HG03280 (cell line): ENCODE results near the gene CERKL.
"Not testable (repeated sequence)": the region's sequence is repeated elsewhere in the genome, so short reads cannot be mapped to it uniquely, and the experiment has no call there.

Source experiments
- ATAC-seq: cut with Tn5 transposase; IDR thresholded peaks from one replicate; pipeline ENCODE4 v1.9.1; 2021; ENCODE audit warnings: mild to moderate bottlenecking, moderate library complexity; ENCODE audit not compliant: unreplicated experiment

Gene CERKL, protein sequence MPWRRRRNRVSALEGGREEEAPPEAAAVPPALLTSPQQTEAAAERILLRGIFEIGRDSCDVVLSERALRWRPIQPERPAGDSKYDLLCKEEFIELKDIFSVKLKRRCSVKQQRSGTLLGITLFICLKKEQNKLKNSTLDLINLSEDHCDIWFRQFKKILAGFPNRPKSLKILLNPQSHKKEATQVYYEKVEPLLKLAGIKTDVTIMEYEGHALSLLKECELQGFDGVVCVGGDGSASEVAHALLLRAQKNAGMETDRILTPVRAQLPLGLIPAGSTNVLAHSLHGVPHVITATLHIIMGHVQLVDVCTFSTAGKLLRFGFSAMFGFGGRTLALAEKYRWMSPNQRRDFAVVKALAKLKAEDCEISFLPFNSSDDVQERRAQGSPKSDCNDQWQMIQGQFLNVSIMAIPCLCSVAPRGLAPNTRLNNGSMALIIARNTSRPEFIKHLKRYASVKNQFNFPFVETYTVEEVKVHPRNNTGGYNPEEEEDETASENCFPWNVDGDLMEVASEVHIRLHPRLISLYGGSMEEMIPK

DNA sequence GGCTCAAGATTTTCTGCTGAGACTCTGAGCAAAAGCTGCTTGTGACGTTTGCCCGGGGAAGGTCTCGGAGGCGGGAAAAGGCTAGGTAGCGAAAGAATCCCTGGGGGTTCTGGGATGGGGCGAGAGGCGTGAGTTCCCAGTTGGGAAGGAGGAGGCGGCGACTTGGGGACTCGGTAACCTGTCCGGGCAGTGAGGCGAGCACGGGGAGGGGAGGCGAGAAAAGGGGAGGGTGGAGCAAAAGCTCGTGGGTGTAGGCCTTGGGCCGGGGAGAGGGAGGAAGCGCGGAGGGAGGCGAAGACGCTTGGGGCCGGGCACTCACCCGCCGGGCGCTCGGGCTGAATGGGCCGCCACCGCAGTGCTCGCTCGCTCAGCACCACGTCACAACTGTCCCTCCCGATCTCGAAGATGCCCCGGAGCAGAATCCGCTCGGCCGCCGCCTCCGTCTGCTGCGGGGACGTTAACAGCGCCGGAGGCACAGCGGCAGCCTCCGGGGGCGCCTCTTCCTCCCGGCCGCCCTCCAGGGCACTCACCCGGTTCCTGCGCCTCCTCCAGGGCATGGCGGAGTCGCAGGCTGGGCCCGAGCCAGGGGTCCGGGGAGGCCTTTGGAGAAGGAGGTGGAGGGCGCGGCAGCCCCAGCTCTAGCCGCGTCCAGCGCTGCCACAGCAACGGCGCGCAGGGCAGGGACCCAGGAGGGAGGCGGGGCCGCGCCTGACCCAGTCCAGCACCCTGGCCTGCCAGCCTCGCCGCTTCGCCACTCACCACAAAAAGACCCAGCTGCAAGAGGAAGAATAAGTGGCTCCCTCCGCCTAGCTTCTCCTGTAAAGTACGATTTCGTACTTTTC is at the start of gene CERKL:
CERKL (minus strand) TSS at position 656 of the 842 bp plus-strand sequence; CDS start at position 557, 99 bp downstream.
- peak; percentile 80 for ATAC-seq

DNA sequence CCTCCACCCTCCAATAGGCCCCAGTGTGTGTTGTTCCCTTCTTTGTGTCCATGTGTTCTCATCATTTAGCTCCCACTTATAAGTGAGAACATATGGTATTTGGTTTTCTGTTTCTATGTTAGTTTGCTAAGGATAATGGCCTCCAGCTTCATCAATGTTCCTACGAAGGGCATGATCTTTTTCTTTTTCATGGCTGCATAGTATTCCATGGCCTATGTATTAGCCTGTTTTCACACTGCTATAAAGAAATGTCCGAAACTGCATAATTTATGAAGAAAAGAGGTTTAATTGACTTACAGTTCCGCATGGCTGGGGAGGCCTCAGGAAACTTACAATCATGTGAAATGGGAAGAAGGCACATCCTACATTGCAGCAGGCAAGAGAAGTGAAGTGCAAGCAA is 45.6 kb upstream of the CERKL start:
- ATAC-seq, result not testable (repeated sequence)

DNA sequence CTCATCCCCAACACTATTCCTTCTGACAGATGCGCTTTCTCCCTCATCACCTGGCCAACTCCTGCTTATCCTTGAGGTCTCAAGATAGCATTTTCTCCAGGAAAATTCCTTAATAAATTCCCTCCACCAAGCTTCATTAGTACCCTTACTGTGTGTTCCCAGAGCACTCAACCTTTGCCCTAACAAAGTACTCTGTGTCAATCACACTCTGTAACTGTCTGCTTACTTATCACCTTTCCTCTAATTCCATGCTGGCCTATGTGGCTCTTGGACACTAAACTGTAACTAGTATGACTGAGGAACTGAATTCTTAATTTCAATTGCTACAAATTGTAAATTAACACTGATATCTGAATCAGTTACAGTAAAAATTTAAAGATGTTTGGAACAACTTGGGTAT is 41.3 kb upstream of the CERKL start:
- no peak for ATAC-seq

DNA sequence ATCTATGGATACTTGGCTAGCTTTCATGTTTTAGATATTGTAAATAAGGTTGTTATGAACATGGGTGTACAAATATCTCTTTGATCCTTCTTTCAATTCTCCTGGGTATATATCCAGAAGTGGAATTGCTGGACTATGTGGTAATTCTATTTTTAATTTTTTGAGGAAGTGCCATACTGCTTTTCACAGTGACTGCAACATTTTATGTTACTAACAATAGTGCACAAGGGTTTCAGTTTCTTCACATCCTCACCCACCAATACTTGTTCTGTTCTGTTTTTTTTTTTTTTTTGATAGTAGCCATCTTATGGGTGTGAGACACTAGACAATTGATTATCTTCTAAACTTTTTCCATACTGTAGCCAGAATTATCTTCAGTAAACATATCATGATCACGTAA is 40.7 kb upstream of the CERKL start:
- ATAC-seq, result no peak

DNA sequence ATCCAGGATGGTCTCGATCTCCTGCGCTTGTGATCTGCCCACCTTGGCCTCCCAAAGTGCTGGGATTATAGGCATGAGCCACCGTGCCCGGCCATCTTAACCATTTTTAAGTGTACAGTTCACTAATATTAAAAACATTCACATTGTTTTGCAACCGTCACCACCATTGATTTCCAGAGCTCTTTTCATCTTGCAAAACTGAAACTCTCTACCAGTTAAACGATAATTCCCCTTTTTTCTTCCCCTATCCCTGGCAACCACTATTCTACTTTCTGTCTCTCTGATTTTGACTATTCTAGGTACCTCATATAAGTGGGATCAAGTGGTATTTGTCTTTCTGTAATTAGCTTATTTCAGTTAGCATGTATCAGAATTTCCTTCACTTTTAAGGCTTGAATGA is 40.2 kb upstream of the CERKL start:
- ATAC-seq, result no peak

DNA sequence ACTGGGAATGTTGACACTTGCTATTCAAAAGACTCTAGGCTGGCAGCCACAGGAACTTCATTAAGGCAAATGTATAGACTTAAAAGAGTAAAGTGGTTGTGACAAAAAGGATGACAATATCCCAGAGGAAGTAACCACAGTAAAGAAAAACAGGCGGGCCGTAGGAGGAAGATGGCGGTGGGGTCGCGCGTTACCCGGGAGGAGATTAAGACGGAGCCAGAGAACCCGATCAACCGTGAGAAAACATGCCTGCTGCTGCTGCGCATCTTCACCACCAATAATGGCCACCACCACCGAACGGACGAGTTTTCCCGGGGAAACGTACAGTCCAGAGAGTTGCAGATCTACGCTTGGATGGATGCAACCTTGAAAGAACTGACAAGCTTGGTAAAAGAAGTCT is 37.4 kb upstream of the CERKL start:
- no peak for ATAC-seq

DNA sequence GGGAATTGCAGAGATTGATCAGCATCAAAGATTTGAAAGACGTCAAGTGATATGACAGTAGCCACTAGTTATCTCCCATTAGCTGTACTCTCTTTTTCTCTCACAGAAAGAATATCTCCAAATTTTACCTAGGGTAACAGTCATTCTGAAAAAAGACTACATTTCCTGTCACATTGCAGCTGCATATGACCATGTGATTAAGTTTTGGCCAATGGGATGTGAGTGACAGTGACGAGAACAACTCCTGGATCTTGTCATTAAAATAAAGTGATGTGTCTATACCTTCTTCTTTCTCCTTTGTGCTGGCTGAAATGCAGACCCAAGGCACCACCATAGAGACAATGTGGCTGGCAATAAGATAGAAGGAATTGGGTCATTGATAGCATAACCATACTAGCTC is 34.0 kb upstream of the CERKL start:
- no peak for ATAC-seq

DNA sequence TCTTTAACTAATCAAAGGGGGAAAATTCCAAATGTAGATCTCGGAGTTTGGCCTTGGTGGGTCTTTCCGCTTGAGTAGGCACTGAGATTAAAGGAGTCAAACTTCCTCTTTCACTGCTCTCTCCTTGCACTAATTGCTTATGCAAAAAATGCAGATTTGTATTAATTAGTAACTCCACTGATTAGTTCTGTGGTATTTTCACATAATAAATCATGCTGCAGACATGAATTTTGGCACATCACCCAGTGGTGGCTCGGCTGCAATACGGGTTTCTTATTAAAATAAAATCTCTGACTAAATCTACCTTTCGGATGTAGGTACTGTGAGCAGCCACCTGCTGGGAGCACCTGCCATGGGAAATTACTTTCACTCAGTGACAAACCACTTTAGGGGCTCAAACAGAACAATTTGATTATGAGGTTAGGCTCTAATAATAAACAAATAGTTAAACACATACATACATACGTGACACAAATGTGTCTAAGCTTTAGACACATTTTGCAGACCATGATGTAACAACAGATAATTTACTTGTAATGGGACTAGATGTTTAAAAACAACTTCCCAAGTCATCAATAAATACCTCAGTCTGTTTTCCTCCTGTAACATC is 29.8 kb upstream of the CERKL start:
- no peak for ATAC-seq

DNA sequence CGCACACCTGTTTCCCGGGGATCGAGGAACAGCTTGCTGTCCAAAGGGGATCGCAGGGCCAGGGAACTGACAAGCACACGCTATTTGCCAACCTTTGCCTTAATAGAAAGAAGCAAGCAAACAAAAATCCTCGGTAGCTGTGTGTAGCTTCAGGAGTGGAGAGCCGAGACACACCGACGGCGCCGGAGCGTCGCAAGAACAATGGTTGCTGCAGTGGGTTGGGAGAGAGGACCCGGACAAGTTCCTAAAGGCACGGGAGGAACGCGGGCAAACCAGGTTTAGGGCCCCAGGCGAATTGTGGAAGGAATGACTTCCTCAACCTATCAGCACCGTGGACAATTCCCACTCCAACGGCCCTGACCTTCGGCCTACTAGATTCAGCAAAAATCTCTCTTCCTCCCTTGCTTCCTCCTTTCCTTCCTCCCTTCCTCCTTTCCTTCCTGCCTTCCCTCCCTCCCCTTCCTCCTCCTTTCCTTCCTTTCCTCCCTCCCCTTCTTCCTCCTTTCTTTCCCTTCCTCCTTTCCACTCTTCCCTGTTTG is 28.3 kb upstream of the CERKL start:
- ATAC-seq, result no peak

DNA sequence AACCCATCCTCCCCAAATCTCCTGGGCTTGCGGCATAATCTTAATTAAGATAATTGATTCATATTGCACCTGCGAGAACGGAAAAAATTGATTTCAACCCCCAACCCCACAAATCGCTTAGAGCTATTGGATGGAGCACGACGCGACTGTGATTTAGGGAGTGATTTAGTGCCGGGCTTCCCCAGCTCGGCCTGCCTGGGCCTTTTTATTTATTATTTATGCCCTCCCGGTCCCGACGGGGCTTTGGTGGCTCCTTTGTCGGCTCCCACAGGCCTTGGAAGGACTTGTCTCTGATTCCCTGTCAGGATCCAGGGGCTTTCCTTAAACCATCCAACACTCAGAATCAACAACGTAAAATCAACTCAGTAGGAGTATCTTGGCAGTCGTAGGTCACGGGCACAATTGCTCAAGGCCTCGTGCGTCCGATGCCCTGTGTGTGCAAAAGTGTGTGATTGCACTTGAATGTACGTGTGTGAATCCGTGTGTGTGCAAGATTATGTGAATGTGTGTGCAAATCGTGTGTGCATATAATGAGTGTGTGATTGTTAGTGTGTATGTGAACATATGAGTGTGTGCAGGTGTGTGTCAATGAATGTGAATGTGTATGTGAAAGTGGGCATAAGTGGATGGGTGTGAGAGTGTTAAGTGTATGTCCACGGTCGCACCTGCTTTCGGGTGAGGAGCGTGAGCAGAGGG is 27.7 kb upstream of the CERKL start:
- ATAC-seq, result no peak

DNA sequence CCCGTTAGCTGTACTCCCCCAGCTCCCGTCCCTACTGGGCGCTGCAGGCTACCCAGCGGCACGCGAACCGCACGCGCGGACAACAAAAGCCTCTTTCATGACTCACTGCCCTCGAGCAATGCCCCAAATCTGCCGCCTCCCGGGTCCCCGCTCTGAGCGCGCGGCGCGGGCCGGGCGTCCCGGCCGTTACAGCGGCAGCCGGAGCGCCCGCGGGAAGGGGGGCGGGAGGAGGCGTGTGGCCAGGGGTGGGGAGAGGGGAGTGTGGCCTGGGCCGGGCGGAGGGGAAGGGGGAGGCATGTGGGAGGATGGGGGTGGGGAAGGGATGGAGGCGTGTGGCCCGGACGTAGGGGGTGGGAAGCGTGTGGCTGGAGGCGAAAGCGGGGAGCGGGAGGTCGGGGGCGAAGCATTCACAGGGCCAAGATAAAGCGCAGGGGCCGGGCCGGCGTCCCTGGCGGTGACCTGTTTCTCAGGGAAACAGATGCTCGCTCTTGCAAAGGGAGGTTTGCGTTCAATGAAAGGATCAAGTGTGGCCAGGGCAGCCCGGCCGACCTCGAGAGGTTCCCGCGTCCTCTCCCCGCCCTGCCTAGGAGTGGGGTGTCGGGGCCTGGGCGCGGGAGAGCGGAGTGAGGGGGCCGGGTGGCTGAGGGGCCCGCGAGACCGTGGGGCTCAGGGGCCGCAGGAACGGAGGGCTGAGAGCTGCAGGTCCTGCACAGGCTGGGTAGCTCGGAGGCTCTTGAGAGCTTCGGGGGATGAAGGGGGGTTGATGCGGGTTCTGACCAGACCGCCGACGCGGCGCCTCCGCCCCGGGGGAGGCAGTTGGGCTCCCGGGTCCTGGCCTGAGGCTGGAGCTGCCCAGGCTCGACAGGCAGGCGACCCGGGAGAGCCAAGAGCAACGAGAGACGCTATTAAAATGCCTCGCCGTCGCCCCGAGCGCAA is 26.9 kb upstream of the CERKL start:
- no peak for ATAC-seq

DNA sequence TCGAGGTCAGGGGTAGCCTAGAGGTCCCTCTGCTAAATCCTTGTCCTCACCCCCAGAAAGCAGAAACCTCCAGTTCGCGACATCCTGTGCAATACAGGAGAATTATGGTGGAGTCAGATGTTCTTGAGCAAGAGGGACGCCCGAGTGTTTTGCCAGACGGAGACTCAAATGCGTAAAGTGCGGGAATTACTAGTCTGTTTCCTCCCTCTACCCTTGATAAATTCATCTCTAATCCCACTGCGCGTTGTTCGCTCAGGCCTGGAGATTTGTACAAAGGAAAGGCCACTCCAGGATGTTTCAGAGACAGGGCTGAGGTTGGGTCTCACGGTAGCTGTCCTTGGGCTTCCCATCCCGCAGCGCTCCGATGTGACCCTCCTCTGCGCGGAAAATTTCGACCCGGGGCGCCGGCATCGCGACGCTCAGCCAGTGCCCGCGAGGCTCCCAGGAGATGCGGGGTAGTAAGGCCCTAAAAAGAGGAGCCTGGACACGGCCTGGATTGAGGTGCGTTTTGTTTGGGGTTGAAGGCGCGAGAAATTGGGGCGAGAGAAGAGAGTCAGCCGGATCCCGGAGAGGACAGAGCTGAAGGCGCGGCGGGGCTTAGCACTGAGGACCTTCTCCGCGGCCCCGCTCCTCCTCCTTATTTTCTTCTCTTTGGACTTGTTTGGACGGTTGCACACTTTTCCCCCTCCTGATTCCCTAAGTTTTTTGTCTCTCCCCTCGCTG is 26.1 kb upstream of the CERKL start:
- ATAC-seq, result no peak

DNA sequence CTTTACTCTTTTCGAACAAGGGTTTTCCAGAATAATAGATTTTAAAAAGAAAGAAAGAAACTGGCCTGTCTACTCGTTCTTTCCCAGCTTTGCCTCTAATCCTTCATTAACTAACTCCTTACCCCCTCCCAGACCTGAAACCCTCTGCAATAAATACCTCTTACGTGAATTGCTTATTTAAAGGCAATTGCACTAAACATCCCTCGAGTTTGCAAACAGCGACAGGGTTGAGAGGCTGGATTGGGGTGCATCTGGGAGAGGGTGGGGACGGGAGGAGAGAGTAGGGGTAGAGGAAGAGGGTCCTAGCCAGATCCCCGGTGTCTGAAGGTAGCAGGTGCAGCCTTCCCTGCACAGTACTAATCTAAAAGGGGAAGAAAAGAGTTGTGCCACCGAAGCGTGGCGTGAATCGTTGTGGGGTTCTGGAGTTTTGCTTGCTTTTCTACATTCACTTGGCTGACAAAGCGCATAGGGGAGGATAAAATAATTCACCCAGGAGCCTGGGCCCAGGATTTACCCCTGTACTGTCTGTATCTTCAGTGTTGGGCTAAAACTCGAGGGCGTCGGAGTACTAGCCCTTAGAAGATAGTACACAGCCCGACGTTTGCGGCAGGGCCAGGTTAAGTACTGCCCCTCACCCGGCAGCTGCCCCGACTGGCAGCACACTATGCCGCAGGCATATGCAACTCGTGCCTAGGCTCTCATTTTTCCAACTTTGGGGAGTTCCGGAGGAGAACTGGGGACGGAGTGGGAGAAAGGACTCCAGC is 25.3 kb upstream of the CERKL start:
- ATAC-seq, result no peak

DNA sequence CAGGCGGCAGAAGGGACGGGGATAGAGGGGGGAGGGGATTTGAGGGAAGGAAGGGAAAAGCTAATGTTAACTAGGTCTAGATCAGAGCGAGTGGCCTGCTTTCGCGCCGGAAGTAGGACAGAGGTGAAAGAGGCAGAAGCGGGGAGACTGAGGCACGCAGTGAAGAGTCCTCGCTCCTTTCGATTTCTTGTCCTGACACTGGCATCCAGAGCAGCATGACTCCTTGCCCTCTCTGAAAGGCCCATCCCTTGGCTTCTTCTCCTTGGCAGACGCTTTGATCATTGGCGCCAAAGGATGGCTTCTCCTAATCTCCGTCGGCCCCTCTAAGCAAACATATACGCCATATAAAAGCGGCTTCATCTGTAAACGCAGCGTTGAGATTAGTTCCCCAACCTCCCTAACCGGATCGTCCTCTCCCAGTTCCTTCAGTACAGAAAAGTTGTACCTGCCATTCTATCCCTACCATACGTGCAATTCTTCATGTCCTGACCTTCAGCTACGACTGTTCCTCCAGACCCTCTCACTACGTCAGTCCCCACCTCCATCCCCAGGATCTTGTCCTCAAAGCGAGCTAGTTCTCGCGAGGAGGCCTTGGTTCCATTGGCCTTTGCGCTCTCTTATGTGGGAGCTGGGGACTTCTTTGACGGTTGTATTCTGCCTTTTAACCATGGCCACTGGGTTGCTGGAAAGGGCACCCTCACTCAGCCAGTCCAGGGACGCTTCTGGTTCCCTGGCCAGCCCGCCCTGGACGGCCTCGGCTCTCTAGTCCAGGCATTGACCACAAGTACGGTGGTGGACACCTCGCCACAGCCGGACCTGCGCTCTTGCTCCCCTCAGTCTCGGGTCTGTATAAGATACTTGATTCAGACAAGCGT is 24.3 kb upstream of the CERKL start:
- ATAC-seq, result no peak

DNA sequence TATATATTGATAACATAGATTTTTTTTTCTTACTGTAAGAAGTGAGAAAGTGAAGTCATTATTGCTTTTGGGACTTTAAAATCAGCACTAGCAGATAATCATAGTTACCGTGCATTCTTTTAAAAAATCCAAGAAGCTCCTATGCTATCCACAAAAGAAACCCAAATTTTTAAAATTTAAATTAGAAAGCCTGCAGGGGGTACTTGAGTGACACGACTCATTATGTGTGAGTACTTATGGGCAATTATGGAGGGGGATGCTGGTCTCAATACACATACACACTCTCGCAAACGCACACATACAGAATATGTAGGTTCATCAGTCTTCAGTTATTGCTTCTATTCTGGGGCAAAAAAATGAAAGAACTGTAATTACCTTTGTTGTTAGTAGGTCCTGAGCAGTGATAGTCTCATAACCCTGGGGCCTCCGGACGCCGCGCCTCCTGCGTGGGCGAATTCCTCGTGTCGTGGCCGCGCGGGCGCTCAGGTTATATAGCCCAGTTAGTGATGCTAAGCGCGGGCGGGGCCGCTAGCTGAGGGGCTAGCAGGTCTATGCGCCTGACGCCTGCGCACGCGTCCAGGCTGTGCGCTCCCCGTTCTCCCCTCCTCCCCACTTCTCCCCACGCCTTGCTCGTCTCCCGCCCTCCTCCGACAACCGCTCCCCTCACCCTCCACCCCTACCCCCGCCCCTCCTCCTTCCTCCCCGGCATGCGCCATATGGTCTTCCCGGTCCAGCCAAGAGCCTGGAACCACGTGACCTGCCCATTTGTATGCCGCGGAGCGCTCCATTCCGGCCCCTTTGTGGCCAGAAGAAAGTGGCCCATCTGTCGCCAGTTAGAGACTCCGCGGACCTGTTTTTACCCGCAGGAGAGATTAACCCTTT is 23.4 kb upstream of the CERKL start, which contains the start of gene NEUROD1:
NEUROD1 (minus strand) TSS at position 463 of the 882 bp plus-strand sequence. CDS start 1,657 bp downstream, outside the sequence.
- no peak for ATAC-seq

DNA sequence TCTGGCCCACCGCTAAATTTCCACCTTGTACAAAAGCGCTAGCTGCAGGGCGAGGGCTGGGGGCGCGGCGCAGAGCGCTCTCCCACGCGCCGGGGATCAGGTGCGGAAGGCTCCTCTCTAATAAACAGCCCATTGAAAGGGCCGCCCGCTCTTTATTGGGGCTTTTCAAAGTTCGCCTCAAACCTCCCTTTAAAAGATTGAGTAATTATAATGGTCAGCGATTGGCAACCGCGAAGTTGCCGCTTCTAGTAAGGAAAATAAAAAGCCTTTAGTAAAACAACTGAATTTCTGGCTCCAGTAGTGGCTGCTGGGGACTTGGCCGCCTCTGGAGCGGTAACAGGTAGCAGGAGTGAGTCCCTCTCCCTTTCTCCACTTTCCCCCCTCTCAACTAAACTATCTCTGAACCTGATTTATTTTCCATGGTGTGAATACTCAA is 22.7 kb upstream of the CERKL start:
- no peak for ATAC-seq
